OCI-LY7 (cell line): ENCODE measurements around the gene HPN. TPM values are rescaled to one million over a fixed set of nuclear protein-coding genes. Genes with fewer than 3 reads are reported as not detected.

Experiments used
- BruUV-seq: library from RNA; stranded (reverse); fragments of 400-500 nt; replicated peaks from 2 replicates; lab custom pipeline; 2021; lab: Mats Ljungman, UMichigan
- CTCF ChIA-PET: fragments of 300-600 bp; sonication (Branson Sonifier 250); formaldehyde crosslinking; loops from one replicate; lab custom pipeline; 2022; ENCODE audit warnings: antibody characterized with exemption; ENCODE audit not compliant: unreplicated experiment; lab: Charles Lee
- POLR2A ChIA-PET: fragments of 300-600 bp; sonication (Branson Sonifier 250); formaldehyde crosslinking; loops from one replicate; lab custom pipeline; 2022; ENCODE audit warnings: antibody characterized with exemption; lab: Charles Lee
- DNase-seq: peaks from one replicate; pipeline ENCODE4 v3.0.0-alpha.2; 2015; ENCODE audit warnings: low spot score
- H2AFZ ChIP-seq: fragments of 200-600 bp; sonication (generic), shearing (Covaris generic); 2 replicates; pipeline ENCODE4 v1.6.1; 2014; ENCODE audit warnings: mild to moderate bottlenecking, antibody characterized with exemption, low read length, moderate library complexity
- H3K27ac ChIP-seq: fragments of 200-600 bp; sonication (generic); 2 replicates; pipeline ENCODE4 v1.5.1; 2014; ENCODE audit warnings: mixed run types, low read depth, mild to moderate bottlenecking, moderate library complexity, low read length, inconsistent platforms; ENCODE audit not compliant: poor library complexity, severe bottlenecking
- H3K36me3 ChIP-seq: fragments of 200-600 bp; sonication (generic); 2 replicates; pipeline ENCODE4 v1.6.1; 2014; ENCODE audit warnings: mild to moderate bottlenecking, antibody characterized with exemption, low read length, moderate library complexity, mixed read lengths; ENCODE audit not compliant: insufficient read depth
- H3K4me1 ChIP-seq: fragments of 200-600 bp; sonication (generic); 2 replicates; pipeline ENCODE4 v1.5.1; 2014; ENCODE audit warnings: mild to moderate bottlenecking, low read length; ENCODE audit not compliant: insufficient read depth, poor library complexity, severe bottlenecking
- H3K4me2 ChIP-seq: fragments of 200-600 bp; sonication (generic); 2 replicates; pipeline ENCODE4 v1.6.1; 2014; ENCODE audit warnings: mild to moderate bottlenecking, low read length
- H3K4me3 ChIP-seq: fragments of 200-600 bp; sonication (generic); 2 replicates; pipeline ENCODE4 v1.5.1; 2014; ENCODE audit warnings: mild to moderate bottlenecking, low read depth, low read length; ENCODE audit not compliant: poor library complexity, severe bottlenecking
- H3K79me2 ChIP-seq: fragments of 200-600 bp; sonication (generic); 2 replicates; pipeline ENCODE4 v1.6.1; 2016; ENCODE audit warnings: low read depth, mild to moderate bottlenecking, low read length, moderate library complexity, mixed read lengths; ENCODE audit not compliant: insufficient read depth
- H3K9me2 ChIP-seq: fragments of 200-600 bp; sonication (generic); 2 replicates; pipeline ENCODE4 v1.6.1; 2016; ENCODE audit warnings: mild to moderate bottlenecking, low read length, mixed read lengths; ENCODE audit not compliant: insufficient read depth
- H3K9me3 ChIP-seq: fragments of 200-600 bp; sonication (generic); 2 replicates; pipeline ENCODE4 v1.6.1; 2014; ENCODE audit warnings: mild to moderate bottlenecking, mixed run types, low read length, mixed read lengths
- H4K20me1 ChIP-seq: fragments of 200-600 bp; sonication (generic); 2 replicates; pipeline ENCODE4 v1.6.1; 2014; ENCODE audit warnings: mild to moderate bottlenecking, antibody characterized with exemption, low read length, moderate library complexity, mixed read lengths; ENCODE audit not compliant: insufficient read depth
- EZH2phosphoT487 ChIP-seq: fragments of 200-600 bp; sonication (generic); IDR thresholded peaks from 2 replicates; pipeline ENCODE4 v1.6.1; 2018; ENCODE audit warnings: low read depth, borderline replicate concordance, mild to moderate bottlenecking, mixed run types, antibody characterized with exemption, low read length, moderate library complexity, mixed read lengths
- intact Hi-C: fragments of 100-400 bp; cut with micrococcal nuclease; formaldehyde crosslinking; loops from one replicate; pipeline ENCODE4 v1.10.0; 2022; ENCODE audit not compliant: unreplicated experiment
- total RNA-seq, 2 experiments: library from RNA; depleted of rRNA in 1 of 2; stranded (reverse); fragments of >200 nt in 1 of 2; shearing (Covaris generic) in 1 of 2; gene quantifications; 2 replicates each; pipeline ENCODE4 v1.2.3, GENCODE V29; 2014 to 2022
- TF ChIP-seq, protein P1 (sequence below): fragments of 200-600 bp; sonication (generic); conservative IDR thresholded peaks from 2 replicates; pipeline ENCODE4 v1.5.1; 2014; ENCODE audit warnings: mild to moderate bottlenecking, antibody characterized with exemption, low read length, moderate library complexity, mixed read lengths

The HPN gene
- total RNA-seq, 2 experiments from 2014 or later = 0.17 to 0.19 TPM

DNA sequence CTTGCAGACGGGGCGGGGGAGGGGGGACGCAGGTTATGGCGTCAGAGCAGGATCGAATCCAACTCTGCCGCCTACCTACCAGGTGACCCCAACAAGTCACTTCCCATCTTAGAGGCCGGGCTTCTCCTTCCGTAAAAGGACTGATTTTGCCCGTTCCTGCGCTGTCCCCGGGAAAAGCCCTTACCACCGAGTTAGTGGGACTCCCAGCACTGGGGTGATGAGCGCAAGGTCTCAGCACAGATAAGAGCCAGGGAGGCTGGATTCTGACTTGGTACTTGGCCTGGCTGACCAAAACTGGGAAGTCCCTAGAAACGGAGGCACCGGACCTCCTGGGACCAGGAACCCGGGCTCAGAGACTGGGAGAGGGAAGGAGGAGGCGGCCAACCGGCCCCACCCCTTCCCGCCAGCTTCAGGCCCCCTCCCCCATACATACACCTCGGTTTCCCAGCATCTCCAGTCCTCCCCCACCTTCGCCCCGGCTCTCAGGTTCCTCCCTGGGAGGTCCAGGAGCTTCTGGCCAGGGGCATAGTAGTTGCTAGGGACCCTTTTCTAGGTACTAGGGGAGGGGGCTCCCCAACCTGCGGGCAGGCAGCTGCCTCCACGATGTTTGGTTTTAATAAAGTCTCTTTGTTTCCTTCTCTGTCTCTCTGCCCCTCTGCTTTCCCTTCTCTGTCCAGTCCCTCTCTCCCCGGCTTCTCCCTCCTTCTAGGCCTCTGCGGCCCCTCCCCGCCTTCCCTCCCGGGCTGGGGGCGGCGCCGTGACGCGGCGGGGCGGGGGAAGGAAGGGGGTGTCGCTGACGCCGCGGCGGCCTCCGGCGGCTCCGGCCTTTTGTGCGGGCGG lies 41.8 kb upstream of the HPN start, which contains the start of gene GRAMD1A:
GRAMD1A (plus strand) TSS at position 826 of the 840 bp plus-strand sequence. CDS start 156 bp downstream, outside the sequence.
- Histone ChIP-seq H3K36me3 (peaks cover 34% of the 10 kb centered on the region; the same call in 1 of the 2 replicates), H3K4me1 (peaks cover 63% of the 10 kb centered on the region), H3K9me2 (no peaks in the 10 kb centered on the region), H3K9me3 (no peaks in the 10 kb centered on the region), H3K79me2 (peaks cover 48% of the 10 kb centered on the region), H2AFZ (peak within 1 kb of the TSS; percentile 64), H4K20me1 (peaks cover 6% of the 10 kb centered on the region; the same call in 1 of the 2 replicates), H3K4me3 (peak within 1 kb of the TSS; percentile 73), H3K27ac (peak within 1 kb of the TSS; percentile 88), H3K4me2 (peak within 1 kb of the TSS; percentile 95)
- CTCF ChIA-PET = interaction anchor here (0.6 kb wide), 1 partner anchor 828 kb away, joined by 3 read pairs; no protein-coding TSS in a partner anchor
- TF ChIP-seq, protein P1, sequence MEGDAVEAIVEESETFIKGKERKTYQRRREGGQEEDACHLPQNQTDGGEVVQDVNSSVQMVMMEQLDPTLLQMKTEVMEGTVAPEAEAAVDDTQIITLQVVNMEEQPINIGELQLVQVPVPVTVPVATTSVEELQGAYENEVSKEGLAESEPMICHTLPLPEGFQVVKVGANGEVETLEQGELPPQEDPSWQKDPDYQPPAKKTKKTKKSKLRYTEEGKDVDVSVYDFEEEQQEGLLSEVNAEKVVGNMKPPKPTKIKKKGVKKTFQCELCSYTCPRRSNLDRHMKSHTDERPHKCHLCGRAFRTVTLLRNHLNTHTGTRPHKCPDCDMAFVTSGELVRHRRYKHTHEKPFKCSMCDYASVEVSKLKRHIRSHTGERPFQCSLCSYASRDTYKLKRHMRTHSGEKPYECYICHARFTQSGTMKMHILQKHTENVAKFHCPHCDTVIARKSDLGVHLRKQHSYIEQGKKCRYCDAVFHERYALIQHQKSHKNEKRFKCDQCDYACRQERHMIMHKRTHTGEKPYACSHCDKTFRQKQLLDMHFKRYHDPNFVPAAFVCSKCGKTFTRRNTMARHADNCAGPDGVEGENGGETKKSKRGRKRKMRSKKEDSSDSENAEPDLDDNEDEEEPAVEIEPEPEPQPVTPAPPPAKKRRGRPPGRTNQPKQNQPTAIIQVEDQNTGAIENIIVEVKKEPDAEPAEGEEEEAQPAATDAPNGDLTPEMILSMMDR = no peak
- no peak for TF ChIP-seq EZH2phosphoT487
- DNase-seq = peak; percentile 83
- BruUV-seq = no TSS peak
- intact Hi-C loops = no loop called here
- POLR2A ChIA-PET = interaction anchor here (0.7 to 0.8 kb wide), 2 partner anchors 367 to 1053 kb away, joined by 3 to 7 read pairs; no protein-coding TSS in a partner anchor

DNA sequence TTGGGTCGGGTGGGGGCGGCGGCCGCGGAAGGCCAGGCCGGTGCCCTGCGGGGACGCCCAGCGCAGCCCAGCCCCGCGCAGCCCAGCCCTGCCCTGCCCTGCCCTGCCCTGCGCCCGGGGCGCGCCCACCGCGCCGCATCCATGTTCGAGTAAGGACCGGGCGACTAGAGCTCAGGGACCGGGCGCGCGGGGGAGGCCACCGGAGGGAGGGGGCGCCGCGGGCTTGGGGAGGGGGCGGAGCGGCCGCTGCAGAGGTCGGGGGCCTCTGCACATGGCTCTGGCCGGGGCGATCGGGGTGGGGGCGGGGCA lies 41.2 kb upstream of the HPN start:
- H3K36me3 ChIP-seq = peaks cover 38% of the 10 kb centered on the region
- peaks cover 63% of the 10 kb centered on the region for H3K4me1 ChIP-seq
- intact Hi-C loops = no loop called here
- peaks cover 53% of the 10 kb centered on the region for H3K79me2 ChIP-seq
- peak overlapping the region; percentile 88 for H3K27ac ChIP-seq
- peak overlapping the region; percentile 73 for H3K4me3 ChIP-seq
- no peaks in the 10 kb centered on the region for H3K9me2 ChIP-seq
- peak overlapping the region; percentile 95 for H3K4me2 ChIP-seq
- DNase-seq = no peak
- H4K20me1 ChIP-seq = peaks cover 6% of the 10 kb centered on the region; the same call in 1 of the 2 replicates
- no TSS peak for BruUV-seq
- CTCF ChIA-PET = no interaction called here
- H2AFZ ChIP-seq = no peak overlapping the region
- no peaks in the 10 kb centered on the region for H3K9me3 ChIP-seq
- TF ChIP-seq, protein P1 = no peak
- POLR2A ChIA-PET = interaction anchor here (0.5 kb wide), 1 partner anchor 236 kb away, joined by 4 read pairs; no protein-coding TSS in a partner anchor
